ENCODE data around the gene SEMA3F.

DNA sequence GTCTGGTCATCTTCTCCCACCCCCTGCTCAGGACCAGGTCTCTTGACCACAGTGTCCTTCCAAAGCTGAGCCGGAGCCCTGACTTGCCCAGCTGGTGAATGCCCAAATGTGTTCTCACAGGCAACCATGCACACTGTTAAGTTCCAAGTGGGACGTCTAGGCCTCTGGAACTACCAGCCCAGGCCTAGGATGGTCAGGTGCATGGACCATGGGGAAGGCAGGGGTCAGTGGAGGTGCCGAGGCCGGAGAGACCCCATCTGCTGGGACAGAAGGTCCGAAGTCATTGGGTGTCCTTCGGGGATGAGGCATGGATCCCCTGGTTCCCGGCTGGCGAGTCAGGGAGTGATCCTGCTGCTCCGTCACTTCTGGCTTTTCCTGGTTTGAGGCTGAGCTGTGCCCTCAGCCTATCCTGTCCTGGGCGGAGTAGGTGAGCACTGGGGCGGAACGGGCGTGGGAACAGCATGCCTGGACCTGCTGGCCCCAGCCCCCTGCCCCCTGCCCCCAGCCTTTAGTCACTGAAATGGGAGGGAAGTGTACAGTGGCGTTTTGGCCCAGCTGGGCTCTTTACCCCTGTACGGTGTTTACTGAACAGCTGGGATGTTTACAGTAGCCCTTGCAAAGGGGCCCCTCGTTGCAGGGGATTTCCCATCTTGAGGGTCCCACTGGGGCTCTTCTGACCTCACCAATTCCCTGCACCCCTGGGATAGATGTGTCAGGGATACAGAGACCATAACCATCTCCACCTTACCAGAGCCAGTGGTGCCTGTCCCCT lies 12.1 kb downstream of the SEMA3F start:
- TF ChIP-seq, protein P1, sequence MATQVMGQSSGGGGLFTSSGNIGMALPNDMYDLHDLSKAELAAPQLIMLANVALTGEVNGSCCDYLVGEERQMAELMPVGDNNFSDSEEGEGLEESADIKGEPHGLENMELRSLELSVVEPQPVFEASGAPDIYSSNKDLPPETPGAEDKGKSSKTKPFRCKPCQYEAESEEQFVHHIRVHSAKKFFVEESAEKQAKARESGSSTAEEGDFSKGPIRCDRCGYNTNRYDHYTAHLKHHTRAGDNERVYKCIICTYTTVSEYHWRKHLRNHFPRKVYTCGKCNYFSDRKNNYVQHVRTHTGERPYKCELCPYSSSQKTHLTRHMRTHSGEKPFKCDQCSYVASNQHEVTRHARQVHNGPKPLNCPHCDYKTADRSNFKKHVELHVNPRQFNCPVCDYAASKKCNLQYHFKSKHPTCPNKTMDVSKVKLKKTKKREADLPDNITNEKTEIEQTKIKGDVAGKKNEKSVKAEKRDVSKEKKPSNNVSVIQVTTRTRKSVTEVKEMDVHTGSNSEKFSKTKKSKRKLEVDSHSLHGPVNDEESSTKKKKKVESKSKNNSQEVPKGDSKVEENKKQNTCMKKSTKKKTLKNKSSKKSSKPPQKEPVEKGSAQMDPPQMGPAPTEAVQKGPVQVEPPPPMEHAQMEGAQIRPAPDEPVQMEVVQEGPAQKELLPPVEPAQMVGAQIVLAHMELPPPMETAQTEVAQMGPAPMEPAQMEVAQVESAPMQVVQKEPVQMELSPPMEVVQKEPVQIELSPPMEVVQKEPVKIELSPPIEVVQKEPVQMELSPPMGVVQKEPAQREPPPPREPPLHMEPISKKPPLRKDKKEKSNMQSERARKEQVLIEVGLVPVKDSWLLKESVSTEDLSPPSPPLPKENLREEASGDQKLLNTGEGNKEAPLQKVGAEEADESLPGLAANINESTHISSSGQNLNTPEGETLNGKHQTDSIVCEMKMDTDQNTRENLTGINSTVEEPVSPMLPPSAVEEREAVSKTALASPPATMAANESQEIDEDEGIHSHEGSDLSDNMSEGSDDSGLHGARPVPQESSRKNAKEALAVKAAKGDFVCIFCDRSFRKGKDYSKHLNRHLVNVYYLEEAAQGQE (IDR thresholded peaks at IDR 0.05; ENCODE audit: insufficient replicate concordance, low read depth), result no peak
- TF ChIP-seq, protein P2, sequence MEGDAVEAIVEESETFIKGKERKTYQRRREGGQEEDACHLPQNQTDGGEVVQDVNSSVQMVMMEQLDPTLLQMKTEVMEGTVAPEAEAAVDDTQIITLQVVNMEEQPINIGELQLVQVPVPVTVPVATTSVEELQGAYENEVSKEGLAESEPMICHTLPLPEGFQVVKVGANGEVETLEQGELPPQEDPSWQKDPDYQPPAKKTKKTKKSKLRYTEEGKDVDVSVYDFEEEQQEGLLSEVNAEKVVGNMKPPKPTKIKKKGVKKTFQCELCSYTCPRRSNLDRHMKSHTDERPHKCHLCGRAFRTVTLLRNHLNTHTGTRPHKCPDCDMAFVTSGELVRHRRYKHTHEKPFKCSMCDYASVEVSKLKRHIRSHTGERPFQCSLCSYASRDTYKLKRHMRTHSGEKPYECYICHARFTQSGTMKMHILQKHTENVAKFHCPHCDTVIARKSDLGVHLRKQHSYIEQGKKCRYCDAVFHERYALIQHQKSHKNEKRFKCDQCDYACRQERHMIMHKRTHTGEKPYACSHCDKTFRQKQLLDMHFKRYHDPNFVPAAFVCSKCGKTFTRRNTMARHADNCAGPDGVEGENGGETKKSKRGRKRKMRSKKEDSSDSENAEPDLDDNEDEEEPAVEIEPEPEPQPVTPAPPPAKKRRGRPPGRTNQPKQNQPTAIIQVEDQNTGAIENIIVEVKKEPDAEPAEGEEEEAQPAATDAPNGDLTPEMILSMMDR (IDR thresholded peaks at IDR 0.05; ENCODE audit: insufficient read depth, low read length), result no peak
